Right cardiac atrium (tissue), 5 donors: ENCODE data around the gene SRPRA. TPM values are rescaled to one million over a fixed set of nuclear protein-coding genes. Genes with fewer than 3 reads are reported as not detected.

ENCODE experiments used
- ATAC-seq, 2 donors: fragments of 200-7000 bp; cut with Tn5 transposase; one replicate each; pipeline versions ENCODE4 v1.8.0 to v1.9.1; 2020; ENCODE audit warnings: moderate library complexity in 2 of 2, mild to moderate bottlenecking in 1 of 2
- DNase-seq, 3 donors: peaks; one replicate each; pipeline ENCODE4 v3.0.0-alpha.2; 2020
- H3K27ac ChIP-seq: one replicate; pipeline ENCODE4 v1.5.1; 2013; ENCODE audit warnings: mild to moderate bottlenecking, low read length, control low read depth, moderate library complexity
- H3K27me3 ChIP-seq: one replicate; pipeline ENCODE4 v1.6.1; 2013; ENCODE audit not compliant: control insufficient read depth, insufficient read depth
- H3K4me1 ChIP-seq: one replicate; pipeline ENCODE4 v1.6.1; 2013; ENCODE audit warnings: low read length; ENCODE audit not compliant: control insufficient read depth, insufficient read depth
- H3K4me3 ChIP-seq: one replicate; pipeline ENCODE4 v1.5.1; 2013; ENCODE audit warnings: low read length, control low read depth
- H3K9me3 ChIP-seq: one replicate; pipeline ENCODE4 v1.6.1; 2013; ENCODE audit warnings: low read length; ENCODE audit not compliant: control insufficient read depth
- WGBS: extraction: QIAGEN DNeasy Blood & Tissue Kit; methylation state at CpG from one replicate; pipeline ENCODE4 v1.1.7; 2013; 5-methylcytosine and 5-hydroxymethylcytosine counted together
- intact Hi-C, 4 donors: fragments of 100-400 bp; cut with DNase I; formaldehyde crosslinking; loops; one replicate each; pipeline versions ENCODE4 v1.11.0 to v1.14.0; 2022 to 2023
- polyA plus RNA-seq: library from polyadenylated mRNA; stranded (reverse); fragments of 200-250 nt; gene quantifications from one replicate; pipeline ENCODE4 v1.2.3, GENCODE V29; 2013
- total RNA-seq, 4 donors: library from RNA; stranded (reverse); fragmentation: NEBNext Ultra II Directional; extraction: Animal tissue kit (Norgen Biotek cat#: 25700); gene quantifications; one replicate each; pipeline ENCODE4 v1.2.1, GENCODE V29; 2021
- donor health status: healthy with polysubstance abuse.
- donor health status: DM: no; HTN: yes; CAD: no.
- donor health status: DM: no; HTN: no; CAD: no.
- donor health status: DM: no; HTN: yes; CAD: no; lungs with severe emphysema.
- donor health status: DM: yes; HTN: yes; CAD: no.

SRPRA gene
- total and polyA plus RNA-seq, 5 donors = 49.6 to 85.4 (median 69.6) TPM

DNA sequence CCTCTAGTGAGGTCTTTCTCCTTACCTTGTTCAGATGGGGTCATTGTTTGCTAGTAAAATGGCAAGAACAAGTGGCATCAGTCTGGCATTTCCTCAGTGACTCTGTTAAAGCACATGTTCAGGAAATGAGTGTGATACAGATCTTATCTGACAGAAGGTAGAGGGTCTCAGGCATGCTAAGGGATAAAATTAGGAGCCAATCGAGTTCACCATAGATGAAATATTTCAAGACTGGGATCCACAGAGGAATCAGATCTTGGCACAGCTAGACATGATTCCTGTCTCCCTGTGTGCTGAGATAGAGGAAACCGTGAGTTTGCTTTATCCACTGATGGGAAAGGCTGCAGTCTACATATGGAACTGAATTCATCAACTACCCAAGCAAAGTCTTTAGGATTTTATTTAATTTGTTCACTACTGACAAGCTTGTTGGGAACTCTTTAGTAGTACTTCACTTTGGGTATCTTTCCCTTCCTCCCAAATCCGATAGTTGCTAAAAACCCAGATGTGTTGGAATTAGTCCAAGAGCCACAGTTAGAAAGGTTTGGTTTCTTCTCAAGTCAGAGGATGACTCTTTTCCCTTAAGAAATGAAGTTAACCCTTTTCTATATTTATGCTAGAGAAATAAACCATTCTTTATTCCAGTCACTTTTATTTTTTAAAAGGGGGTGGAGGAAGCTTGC lies 38.7 kb downstream of the SRPRA start:
- Histone ChIP-seq H3K9me3 (no peaks in the 10 kb centered on the region), H3K4me3 (no peak overlapping the region), H3K4me1 (no peaks in the 10 kb centered on the region), H3K27me3 (no peaks in the 10 kb centered on the region), H3K27ac (no peak overlapping the region)
- 43% methylated on average over 3 of the region's 3 CpGs for WGBS
- DNase-seq (no peak), ATAC-seq (no peak)
- intact Hi-C loops = no loop called here

- intact Hi-C loops = no loop called here
- 94% methylated on average over 11 of the region's 15 CpGs for WGBS
- ATAC-seq (no peak), DNase-seq (no peak)
- Histone ChIP-seq H3K27ac (no peak overlapping the region), H3K4me3 (no peak overlapping the region), H3K9me3 (no peaks in the 10 kb centered on the region), H3K4me1 (no peaks in the 10 kb centered on the region), H3K27me3 (no peaks in the 10 kb centered on the region)
Measured at GRCh38 chr11:126226334-126227084, 42.2 kb downstream of the SRPRA start.

- H3K9me3 ChIP-seq = no peaks in the 10 kb centered on the region
- no peaks in the 10 kb centered on the region for H3K27me3 ChIP-seq
- 94% methylated on average over 2 of the region's 2 CpGs for WGBS
- H3K4me3 ChIP-seq = no peak overlapping the region
- ATAC-seq (no peak), DNase-seq (no peak)
- H3K27ac ChIP-seq = no peak overlapping the region
- intact Hi-C loops = no loop called here
- H3K4me1 ChIP-seq = no peaks in the 10 kb centered on the region
Measured at GRCh38 chr11:126225295-126225665, 43.4 kb downstream of the SRPRA start.

- Histone ChIP-seq H3K27ac (no peak overlapping the region), H3K4me3 (no peak overlapping the region), H3K4me1 (no peaks in the 10 kb centered on the region), H3K27me3 (no peaks in the 10 kb centered on the region), H3K9me3 (no peaks in the 10 kb centered on the region)
- DNase-seq (no peak), ATAC-seq (no peak)
- 93% methylated on average over 6 of the region's 6 CpGs for WGBS
- intact Hi-C loops = no loop called here
Measured at GRCh38 chr11:126224647-126225294, 43.9 kb downstream of the SRPRA start.

DNA sequence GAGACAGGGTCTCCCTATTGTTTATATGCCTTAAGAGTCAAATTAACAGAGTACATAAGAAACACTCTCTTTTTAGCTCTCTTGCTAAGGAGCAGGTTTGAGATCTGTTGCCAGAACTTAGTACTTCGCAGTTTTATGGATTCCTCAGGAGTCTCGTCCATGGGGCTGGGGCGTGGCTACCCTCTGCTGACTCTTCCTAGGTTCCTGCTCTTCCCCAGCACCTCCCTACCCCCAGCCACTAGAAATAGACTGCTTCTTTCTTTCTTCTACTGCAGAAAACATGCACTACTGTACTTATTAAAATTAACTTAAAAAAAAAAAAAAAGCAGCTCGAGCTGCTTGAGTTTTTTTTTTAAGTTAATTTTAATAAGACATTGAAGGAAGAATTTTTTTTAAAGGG lies 49.1 kb downstream of the SRPRA start:
- DNase-seq (peak in 1 of 3 donors; percentile 58), ATAC-seq (peak in 1 of 2 donors; percentile 40)
- 79% methylated on average over 4 of the region's 4 CpGs for WGBS
- intact Hi-C loops = no loop called here
- Histone ChIP-seq H3K9me3 (no peaks in the 10 kb centered on the region), H3K27me3 (no peaks in the 10 kb centered on the region), H3K27ac (no peak overlapping the region), H3K4me1 (no peaks in the 10 kb centered on the region), H3K4me3 (no peak overlapping the region)

- ATAC-seq = no peak
- no peak for DNase-seq
- no peaks in the 10 kb centered on the region for H3K27me3 ChIP-seq
- H3K27ac ChIP-seq = no peak overlapping the region
- H3K9me3 ChIP-seq = no peaks in the 10 kb centered on the region
- H3K4me1 ChIP-seq = peaks cover 3% of the 10 kb centered on the region
- WGBS = 67% methylated on average over 1 of the region's 1 CpG
- intact Hi-C loops = no loop called here
- no peak overlapping the region for H3K4me3 ChIP-seq
Measured at GRCh38 chr11:126217491-126217890, 51.2 kb downstream of the SRPRA start.

- H3K4me1 ChIP-seq = peaks cover 3% of the 10 kb centered on the region
- H3K4me3 ChIP-seq = no peak overlapping the region
- WGBS = 82% methylated on average over 6 of the region's 6 CpGs
- no peak for ATAC-seq
- no peak for DNase-seq
- no peak overlapping the region for H3K27ac ChIP-seq
- H3K27me3 ChIP-seq = no peaks in the 10 kb centered on the region
- no peaks in the 10 kb centered on the region for H3K9me3 ChIP-seq
- intact Hi-C loops = no loop called here
Measured at GRCh38 chr11:126216526-126217305, 52.0 kb downstream of the SRPRA start.

DNA sequence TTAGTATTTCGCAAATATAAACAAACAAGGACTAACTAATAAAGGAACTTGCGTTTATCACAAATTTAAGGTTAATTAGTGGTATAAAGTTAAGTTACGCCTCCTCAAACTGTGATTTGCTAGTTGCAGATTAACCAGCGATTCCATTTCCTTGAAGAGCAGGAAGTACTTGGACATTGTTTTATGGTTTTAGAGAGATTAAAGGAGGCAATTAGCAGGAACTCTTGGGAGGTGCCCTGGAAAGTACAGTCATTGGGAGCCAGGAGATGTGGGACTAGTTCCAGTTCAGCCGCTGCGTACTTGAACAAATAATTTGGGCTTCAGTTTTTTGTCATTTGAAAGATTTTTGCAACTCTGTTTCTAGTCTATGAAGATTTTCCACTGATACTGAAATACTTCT lies 53.9 kb downstream of the SRPRA start:
- intact Hi-C loops = no loop called here
- ATAC-seq (peak in 1 of 2 donors; percentile 59), DNase-seq (no peak)
- H3K4me1 ChIP-seq = peaks cover 5% of the 10 kb centered on the region
- WGBS = 46% methylated on average over 6 of the region's 6 CpGs
- no peaks in the 10 kb centered on the region for H3K9me3 ChIP-seq
- H3K27ac ChIP-seq = no peak overlapping the region
- no peak overlapping the region for H3K4me3 ChIP-seq
- H3K27me3 ChIP-seq = no peaks in the 10 kb centered on the region

DNA sequence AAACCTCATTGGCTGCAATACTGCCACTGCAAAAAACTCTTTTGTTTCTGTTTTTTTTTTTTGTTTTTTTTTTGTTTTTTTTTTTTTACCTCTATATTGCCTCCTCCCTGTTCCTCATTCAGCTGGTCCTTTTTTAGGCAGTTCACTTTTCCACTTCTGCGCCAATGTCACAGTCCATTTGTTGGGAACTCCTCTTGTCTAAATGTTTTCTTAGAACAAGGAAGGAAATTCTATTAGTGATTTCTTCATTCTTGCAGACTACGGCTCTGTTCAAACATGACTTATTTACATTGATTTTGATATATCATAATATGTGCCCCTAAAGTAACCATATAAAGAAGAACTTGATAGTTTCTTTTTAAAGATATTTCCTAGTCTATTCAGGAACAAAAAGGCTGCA lies 54.3 kb downstream of the SRPRA start:
- DNase-seq = no peak
- intact Hi-C loops = no loop called here
- H3K4me1 ChIP-seq = peaks cover 5% of the 10 kb centered on the region

More for the DNA sequence above, 54.3 kb downstream of the SRPRA start:
- no peaks in the 10 kb centered on the region for H3K27me3 ChIP-seq
- no peak overlapping the region for H3K27ac ChIP-seq
- no peak for ATAC-seq
- H3K9me3 ChIP-seq = no peaks in the 10 kb centered on the region
- no peak overlapping the region for H3K4me3 ChIP-seq
- 52% methylated on average over 2 of the region's 2 CpGs for WGBS
